Cerebellar cortex (tissue), 1 donor: ENCODE measurements around the gene ARVCF.

Experiments used
- DNase-seq: peaks from one replicate; pipeline ENCODE4 v3.0.0-alpha.2; 2015; ENCODE audit warnings: low spot score

Gene ARVCF

DNA sequence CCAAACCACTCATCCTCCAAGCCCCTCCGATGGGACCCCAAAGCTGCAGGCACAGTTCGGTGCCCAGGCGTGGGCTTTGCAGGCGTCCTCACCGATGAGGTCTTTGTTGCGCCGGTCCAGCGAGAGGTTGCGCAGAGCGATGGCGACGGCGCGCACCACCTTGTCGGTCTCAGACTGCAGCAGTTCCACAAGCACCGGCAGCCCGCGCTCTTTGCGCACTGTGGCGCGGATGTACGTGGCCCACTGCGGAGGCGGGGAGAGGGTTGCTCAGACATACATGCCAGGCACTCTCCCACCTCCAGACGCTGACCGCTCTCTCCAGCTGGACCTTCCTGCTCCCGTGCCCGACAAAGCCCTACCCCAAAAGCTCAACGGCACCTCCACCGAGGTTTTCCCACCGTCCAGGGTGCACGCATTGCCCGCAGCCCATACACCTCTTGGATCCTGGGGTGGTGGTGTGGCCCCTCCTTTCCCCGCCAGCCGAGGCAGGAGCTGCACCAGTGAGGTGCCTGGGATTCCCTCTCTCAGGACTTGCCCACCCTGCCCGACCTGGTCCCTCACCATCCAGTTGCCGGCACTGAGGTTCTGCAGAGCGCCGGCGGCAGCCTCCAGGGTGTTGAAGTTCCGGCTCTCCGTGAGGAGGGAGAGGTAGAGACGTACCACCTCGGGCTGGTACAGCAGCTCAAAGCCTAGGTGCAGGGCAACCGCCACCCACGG is 42.9 kb downstream of the ARVCF start:
- no peak for DNase-seq

DNA sequence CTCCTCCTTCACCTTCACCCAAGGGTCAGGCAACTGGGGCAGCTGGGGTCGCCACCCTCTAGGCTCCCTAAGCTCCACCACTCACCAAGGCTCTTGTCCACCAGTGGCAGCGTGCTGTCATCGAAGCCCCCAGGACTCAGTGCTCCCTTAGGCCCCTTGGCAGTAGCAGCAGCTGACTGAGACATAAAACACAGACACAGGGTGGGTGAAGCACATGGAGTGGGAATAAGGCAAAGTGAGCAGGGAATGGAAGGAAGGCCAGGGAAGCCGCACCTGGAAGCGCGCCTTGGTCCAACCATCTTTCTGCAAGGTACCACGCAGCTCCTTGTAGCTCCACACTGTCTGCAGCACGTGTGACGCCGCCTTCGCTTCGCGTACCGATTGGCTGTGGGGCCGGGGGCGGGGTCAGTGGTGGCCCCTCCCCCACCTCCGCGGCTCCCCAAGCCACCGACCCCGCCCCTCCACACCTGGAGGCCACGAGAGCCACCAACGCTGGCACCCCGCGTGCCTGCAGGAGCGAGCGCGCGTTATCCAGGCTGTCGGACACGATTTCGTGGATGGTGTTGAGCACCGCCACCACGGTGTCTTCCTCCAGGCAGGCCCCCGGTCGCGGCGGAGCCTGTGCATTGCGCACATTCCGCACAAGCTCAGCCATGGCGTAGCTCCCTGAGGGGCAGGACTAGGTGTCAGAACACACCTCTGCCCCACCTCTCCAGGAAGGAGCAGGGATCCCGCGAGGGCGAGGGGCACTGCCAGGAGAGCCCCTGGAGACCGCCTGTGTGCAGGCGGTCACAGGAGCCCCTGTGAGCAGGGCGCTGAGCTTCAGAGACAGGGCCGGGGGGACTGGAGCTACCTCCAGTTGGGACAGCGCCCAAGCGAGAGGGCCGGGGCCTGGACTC is 43.7 kb downstream of the ARVCF start:
- no peak for DNase-seq

DNA sequence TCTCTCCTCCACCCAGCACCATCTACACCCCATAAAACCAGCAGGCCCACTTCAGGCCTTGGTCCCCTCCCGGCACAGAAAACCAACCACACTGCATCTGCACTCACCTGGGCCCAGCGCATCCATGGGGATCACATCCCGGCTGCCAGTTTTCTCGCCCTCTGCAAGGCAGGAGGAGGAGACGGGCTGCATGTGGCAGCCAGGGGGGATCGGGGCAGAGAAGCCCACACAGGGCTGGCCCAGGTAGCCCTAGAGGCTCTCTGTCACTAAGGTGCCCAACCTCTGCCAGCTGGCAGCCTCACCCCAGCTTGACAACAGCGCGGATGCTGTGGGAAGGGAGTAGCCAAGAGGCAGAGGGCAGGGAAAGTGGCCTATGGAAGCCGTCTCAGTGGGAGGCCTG is 44.4 kb downstream of the ARVCF start:
- no peak for DNase-seq

DNA sequence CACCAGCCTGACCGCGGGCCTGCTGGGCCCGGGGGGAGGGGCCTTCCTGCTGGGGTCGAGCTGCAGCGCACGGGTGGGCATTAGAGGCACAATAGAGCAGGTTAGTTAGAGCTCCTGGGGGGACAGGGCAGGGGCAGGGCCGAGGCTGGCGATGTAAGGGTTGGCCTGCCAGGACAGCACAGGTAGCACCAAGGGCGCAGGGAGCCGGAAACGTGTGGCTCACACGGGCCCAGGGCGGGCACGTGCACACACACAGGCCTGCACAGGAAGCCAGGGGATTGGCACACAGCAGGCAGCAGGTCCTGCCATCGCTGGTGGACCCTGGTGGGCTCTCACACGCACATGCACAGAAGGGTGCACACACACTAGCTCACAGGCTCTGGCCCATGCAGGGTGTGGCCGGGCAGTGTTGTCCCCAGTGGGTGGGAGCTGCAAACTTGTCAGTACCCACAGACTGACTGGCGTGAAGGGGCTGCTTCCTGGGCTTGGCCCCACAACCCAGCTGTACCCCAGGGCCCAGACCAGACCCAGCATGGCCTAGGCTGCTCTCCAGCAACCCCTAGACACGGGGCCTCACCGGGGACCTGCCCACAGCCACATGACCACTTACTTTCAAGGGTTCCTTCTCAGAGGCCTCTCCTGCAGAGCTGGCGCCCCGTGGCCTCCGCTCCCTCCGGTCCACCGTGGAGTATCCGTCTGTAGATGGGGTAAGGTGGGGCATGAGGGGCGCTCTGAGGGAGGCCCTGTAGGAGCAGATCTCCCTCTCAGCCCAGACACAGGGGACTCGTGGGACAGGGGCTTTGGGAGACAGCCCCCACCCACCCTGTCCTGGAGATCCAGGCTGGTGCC is 45.1 kb downstream of the ARVCF start:
- DNase-seq = no peak

DNA sequence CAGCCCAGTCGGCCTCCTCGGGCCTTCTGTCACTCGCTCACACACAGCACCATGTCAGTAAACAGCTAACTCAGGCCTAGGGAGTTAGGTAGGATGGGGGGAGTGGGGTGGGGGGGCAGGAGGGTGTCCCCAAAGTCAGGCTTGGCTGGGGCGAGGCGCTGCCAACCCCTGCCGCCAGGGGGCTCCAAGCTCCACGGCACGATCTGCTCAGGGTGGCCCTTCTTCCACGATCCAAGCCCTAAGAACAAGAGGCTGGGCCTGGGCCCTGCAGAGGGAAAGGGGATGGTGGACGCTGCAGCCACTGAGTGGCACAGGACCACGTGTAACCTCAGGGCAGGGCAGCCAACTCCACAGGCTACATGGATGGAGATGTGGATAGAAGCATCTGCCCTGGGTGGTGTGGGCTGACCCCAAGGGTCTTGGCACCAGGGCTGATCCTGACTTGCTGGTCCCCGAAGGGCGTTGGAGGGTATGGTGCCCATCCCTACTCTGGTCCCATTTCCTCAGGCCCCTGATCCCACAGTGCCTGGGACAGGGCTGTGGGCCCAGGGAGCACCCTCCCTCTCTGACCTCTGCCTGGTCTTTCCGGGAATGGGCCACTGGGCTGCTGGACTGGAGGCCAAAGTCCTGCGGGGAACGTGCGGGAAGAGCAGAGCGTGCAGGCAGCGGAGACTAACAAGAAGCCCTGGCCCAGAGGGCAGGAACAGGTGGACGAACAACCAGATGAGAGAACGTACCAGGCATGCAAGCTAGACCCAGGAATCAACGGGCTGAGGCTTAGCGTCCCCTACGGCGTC is 45.9 kb downstream of the ARVCF start:
- peak; percentile 73 for DNase-seq

DNA sequence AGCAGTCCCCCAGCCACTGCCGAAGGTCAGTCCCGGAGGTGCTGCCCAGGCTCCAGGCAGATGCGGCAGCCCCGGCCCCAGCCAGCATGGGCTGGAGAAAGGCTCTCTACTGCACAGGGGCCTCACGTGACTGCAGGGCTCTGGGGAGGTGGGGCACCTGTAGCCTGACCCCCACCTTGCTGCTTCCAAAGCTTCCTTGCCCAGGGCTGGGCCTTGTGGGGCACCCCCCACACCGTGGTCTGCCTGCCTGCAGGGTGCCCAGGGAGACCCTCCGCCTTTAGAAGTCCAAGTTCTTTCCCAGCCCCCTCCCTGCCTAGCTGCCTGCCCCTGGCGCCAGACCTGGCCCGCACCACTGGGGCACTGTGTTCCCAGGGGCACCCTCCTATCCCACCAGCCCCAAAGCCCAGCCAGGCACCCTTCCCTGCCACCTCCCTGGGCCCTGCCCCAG is 46.6 kb downstream of the ARVCF start:
- DNase-seq = no peak

DNA sequence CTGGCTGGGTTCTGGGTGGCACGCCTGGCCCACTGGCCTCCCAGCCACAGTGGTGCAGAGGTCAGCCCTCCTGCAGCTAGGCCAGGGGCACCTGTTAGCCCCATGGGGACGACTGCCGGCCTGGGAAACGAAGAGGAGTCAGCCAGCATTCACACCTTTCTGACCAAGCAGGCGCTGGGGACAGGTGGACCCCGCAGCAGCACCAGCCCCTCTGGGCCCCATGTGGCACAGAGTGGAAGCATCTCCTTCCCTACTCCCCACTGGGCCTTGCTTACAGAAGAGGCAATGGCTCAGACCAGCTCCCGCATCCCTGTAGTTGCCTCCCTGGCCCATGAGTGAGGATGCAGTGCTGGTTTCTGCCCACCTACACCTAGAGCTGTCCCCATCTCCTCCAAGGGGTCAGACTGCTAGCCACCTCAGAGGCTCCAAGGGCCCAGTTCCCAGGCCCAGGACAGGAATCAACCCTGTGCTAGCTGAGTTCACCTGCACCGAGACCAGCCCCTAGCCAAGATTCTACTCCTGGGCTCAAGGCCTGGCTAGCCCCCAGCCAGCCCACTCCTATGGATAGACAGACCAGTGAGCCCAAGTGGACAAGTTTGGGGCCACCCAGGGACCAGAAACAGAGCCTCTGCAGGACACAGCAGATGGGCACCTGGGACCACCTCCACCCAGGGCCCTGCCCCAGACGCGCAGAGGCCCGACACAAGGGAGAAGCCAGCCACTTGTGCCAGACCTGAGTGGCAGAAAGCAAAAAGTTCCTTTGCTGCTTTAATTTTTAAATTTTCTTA is 47.3 kb downstream of the ARVCF start:
- DNase-seq = no peak

DNA sequence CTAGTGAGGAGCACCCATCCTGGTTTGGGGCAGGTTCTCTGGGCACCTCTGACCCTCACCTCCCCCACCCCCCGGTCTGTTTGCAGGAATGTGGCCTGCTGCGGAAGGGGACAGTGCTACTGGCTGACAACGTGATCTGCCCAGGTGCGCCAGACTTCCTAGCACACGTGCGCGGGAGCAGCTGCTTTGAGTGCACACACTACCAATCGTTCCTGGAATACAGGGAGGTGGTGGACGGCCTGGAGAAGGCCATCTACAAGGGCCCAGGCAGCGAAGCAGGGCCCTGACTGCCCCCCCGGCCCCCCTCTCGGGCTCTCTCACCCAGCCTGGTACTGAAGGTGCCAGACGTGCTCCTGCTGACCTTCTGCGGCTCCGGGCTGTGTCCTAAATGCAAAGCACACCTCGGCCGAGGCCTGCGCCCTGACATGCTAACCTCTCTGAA is 48.2 kb downstream of the ARVCF start:
- no peak for DNase-seq

DNA sequence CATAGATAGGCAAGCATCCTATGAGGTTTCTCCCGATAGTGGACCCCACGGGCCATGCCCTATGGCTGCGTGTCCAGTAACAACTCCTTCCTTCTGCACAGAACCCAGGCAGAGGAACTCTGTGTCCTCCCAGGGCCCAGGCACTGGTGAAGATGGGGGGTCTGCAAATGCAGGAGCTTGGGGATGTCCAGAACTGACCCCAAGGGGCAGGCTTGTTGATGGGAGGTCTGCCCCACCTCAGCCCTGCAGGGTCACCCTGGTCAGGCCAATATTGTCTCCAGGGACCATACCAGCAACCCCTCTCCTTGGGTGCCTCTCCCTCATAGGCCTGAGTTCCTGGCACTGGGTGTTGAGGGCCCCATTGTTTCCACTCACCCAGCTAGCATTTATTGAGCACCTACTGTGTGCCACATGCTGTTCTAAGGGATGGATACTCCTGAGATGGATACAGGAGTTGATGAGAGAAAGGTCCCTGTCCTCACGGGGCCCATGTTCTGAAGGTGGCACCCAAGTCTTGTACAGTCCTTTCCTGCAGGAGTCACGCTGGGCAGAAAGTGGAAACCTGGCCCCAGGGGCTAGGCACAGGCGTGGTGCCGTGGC is 48.7 kb downstream of the ARVCF start:
- DNase-seq = no peak

DNA sequence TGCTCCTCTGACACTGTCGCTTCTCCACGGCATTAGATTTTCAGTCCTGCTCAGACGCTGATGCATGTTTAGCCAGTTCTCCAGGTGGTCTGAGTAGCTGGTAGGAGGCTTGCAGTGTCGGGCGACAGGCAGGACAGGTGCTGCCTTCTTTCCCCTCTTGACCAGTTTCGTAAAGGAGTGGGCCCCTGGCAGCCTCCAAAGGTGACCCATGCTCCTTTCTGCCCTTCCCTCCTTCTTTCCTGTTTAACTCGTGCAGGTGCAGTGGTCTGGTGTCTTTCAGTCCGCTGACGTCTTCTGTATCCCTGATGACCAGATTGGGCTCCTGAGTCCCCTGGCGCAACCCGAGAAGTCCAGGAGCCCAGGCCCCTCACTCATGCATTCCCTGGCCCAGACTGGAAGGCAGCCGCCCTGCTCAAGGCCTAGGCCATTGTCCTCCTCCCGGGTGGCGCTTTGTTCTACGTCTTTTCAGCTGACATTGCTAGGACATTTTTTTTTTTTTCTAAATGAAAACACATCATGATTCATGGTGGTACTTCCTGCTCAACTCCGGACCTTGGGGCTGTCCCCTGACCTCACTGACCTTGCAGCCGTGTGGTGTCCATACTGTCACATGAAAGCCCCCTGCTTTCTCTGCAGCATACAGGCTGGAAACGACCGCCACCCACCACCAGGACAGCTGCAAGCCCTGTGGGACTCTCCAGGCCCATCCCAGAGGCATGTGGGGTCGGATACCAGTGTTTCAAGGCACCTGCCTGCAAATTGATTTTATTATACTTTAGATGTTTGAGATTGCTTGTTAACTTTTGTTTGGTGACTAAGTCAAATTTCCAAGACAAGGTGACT is 49.5 kb downstream of the ARVCF start:
- DNase-seq = no peak

DNA sequence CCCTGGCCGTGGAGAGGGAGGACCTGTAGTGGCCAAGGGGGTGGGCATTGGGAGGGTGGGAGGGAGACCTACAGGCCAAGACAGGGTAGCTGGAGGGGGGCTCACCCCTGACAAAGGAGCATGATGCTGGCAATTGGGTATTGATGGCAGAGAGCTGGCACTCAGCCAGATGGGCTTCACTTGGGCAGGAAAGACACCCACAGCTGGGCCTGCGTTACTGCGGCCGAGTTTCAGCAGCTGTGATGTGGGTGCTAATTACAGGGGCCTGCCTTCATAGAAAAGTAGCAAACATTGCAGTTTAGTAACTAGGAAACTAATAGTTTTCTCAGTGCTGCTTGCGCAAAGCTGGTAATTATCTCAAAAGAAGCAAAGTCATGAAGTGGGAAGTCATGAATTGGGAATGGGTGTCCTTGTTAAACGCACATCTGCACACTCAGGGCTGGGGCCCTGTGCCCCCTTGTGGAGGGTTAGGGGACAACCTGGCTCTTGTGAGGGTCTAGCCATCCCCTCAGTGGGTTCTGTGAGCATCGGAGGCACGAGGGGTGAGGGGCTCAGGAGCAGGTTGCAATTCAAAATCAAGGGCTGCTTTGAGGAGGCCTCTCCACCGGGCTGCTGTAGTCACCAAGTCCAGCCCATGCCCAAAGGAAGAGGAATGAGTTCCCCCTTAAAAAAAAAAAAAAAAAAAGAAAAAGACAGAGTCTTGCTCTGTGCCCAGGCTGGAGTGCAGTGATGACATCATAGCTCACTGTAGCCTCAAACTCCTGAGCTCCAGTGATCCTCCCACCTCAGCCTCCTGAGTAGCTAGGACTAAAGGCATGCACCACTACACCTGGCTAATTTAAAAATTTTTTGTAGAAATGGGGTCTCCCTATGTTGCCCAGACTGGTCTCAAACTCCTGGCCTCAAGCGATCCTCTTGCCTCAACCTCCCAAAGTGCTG is 50.6 kb downstream of the ARVCF start:
- no peak for DNase-seq

DNA sequence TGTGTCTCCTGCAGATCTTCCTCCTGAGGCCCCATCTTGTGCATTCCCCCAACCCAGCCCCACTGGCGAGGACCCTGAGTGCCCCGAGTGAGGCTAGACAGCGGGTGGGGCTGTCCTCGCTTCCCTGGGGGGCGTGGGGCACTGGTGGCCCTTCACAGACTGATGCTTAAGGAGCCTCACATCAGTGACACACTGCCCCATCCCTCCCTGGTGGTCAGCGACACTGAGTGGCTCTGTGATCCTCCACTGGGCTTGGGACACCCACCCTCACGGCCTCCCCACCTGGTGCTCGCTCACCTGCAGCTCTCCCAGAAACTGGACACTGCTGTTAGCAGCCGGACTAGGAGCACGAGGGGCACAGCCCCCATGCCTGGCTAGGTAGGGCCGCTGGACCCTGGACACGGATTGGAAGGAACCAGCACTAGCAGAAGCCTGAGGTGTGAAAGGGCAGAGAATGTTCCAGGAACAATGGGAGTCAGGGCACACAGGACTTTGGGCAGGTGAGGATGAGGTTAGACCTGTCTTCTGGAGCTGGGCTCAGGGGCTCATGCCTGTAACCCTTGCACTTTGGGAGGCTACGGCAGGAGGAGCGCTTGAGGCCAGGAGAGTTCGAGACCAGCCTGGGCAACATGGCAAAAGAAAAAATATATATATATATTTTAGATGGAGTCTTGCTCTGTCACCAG is 51.8 kb downstream of the ARVCF start:
- DNase-seq = no peak

DNA sequence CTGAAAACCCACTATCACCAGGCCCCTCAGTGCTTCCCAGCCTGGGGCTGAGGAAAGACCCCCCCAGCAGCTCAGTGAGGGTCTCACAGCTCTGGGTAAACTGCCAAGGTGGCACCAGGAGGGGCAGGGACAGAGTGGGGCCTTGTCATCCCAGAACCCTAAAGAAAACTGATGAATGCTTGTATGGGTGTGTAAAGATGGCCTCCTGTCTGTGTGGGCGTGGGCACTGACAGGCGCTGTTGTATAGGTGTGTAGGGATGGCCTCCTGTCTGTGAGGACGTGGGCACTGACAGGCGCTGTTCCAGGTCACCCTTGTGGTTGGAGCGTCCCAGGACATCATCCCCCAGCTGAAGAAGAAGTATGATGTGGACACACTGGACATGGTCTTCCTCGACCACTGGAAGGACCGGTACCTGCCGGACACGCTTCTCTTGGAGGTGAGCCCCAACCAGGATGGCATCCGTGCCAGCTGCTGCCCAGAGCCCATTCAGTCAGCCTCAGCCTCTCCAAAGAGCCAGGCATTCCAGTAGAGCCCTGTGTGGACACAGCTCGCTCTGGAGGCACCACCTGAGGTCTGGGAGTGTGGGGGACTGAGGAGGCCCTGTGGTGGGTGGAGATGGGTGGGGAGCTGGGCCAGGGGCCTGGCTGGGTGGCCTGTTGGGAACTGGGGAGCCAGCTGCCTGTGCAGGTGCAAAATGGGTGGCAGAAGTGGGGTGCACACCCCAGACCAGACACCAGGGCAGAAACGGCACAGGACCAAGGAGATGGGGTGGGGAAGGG is 52.6 kb downstream of the ARVCF start:
- no peak for DNase-seq

DNA sequence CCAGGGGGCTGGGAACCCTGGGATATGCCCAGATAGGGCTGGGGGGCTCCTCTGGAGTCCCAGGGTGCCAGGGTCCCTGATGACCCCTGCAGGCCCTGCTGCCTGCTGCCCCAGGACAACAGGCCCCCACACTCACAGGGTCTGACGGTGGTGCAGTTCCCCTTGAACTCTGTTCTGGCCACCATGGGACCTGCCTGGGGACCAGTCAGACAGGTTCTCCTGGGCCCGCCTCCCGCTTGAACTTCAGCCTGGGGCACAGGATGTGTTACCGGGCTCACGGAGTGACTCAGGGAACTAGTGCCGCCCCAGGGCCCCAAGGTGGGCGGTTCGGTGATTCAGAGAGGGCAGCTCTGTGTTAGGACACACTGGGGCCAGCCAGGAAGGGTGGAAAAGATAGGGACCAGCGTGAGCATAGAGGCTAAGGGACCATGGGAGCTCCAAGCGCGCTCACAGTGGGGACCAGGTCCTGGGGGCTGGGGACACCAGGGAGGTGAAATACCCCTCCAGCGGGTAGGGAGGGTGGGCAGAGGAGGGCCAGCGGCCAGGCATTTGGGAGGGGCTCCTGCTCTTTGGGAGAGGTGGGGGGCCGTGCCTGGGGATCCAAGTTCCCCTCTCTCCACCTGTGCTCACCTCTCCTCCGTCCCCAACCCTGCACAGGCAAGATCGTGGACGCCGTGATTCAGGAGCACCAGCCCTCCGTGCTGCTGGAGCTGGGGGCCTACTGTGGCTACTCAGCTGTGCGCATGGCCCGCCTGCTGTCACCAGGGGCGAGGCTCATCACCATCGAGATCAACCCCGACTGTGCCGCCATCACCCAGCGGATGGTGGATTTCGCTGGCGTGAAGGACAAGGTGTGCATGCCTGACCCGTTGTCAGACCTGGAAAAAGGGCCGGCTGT is 53.5 kb downstream of the ARVCF start:
- no peak for DNase-seq

DNA sequence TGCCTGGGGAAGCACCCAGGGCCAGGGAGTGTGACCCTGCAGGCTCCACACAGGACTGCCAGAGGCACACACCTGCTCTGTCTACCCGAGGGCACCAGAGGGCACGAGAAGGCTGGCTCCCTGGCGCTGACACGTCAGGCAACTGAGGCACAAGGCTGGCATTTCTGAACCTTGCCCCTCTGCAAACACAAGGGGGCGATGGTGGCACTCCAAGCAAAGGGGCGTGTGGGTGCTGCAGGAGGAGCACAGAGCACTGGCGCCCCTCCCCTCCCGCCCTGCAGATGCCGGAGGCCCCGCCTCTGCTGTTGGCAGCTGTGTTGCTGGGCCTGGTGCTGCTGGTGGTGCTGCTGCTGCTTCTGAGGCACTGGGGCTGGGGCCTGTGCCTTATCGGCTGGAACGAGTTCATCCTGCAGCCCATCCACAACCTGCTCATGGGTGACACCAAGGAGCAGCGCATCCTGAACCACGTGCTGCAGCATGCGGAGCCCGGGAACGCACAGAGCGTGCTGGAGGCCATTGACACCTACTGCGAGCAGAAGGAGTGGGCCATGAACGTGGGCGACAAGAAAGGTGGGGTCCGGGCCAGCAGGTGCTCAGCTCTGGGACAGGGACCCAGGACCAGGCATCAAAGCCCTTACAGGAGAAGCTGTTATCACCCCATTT is 54.2 kb downstream of the ARVCF start:
- DNase-seq = peak; percentile 67
